Measurements from ENCODE around the gene CFAP298. TPM values are rescaled to one million over a fixed set of nuclear protein-coding genes. Genes with fewer than 3 reads are reported as not detected.
"Not testable (repeated sequence)": the region's sequence is repeated elsewhere in the genome, so short reads cannot be mapped to it uniquely, and the experiment has no call there.

CFAP298 gene, protein sequence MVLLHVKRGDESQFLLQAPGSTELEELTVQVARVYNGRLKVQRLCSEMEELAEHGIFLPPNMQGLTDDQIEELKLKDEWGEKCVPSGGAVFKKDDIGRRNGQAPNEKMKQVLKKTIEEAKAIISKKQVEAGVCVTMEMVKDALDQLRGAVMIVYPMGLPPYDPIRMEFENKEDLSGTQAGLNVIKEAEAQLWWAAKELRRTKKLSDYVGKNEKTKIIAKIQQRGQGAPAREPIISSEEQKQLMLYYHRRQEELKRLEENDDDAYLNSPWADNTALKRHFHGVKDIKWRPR
- total RNA-seq, result 62.6 and 75.0 TPM in 2 replicates

DNA sequence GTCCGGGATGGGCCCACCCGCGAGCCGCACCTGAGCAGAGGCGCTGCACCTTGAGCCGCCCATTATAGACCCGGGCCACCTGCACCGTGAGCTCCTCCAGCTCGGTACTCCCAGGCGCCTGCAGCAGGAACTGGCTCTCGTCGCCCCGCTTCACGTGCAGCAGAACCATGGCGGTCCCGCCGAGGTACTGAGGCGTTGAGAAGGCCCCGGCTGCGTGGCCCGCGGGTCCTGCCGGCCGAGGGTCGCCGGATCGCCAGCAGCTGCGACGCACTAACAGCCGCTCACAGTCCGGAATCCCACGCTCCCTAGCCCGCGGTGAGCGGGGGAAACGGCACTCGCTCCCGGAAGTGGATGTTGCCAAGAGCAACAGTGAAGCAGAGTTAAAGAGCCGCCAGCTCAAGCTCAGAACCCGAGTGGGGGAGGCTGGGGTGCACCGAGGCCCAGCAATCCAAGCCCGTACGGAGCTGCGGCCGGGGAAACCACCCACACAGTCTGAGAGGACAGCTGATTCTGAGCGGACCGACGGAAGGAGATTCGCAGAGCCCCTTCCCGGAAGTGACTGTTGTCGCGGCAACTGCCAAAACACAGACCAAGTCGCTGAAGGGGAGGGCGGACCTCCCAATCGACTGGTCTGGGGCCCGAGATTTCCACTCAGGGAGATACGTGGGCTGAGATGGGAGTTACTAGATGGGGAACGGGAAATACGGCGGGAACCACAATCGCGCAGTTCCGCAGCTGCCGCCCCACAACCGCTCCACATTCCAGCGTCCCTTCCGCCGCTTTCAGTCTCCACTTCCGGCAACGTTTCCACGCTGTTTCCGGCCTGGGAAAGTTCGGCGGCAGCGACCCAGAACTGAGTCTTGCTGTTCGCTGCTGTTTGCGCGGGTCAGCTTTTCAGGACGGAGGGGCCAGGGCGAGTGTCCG lies at the start of gene CFAP298:
Gene CFAP298, minus strand, starts transcription at position 303 of the 924 bp plus-strand sequence. Its CDS starts 134 bp downstream, at position 169.
- Histone ChIP-seq H3K36me3 (ENCODE audit: control insufficient read depth, insufficient read depth, low read length) (peaks cover 2% of the 10 kb centered on the region), H3K27me3 (ENCODE audit: control insufficient read depth, insufficient read depth, low read length) (no peaks in the 10 kb centered on the region), H3K4me3 (ENCODE audit: low read depth, low read length) (peak within 1 kb of the TSS; percentile 94)
- peak; percentile 73 for DNase-seq (ENCODE audit: low read depth)
- TF ChIP-seq, protein P1, sequence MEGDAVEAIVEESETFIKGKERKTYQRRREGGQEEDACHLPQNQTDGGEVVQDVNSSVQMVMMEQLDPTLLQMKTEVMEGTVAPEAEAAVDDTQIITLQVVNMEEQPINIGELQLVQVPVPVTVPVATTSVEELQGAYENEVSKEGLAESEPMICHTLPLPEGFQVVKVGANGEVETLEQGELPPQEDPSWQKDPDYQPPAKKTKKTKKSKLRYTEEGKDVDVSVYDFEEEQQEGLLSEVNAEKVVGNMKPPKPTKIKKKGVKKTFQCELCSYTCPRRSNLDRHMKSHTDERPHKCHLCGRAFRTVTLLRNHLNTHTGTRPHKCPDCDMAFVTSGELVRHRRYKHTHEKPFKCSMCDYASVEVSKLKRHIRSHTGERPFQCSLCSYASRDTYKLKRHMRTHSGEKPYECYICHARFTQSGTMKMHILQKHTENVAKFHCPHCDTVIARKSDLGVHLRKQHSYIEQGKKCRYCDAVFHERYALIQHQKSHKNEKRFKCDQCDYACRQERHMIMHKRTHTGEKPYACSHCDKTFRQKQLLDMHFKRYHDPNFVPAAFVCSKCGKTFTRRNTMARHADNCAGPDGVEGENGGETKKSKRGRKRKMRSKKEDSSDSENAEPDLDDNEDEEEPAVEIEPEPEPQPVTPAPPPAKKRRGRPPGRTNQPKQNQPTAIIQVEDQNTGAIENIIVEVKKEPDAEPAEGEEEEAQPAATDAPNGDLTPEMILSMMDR (IDR thresholded peaks at IDR 0.05; ENCODE audit: insufficient read depth, low read length, poor library complexity, severe bottlenecking), result no peak

DNA sequence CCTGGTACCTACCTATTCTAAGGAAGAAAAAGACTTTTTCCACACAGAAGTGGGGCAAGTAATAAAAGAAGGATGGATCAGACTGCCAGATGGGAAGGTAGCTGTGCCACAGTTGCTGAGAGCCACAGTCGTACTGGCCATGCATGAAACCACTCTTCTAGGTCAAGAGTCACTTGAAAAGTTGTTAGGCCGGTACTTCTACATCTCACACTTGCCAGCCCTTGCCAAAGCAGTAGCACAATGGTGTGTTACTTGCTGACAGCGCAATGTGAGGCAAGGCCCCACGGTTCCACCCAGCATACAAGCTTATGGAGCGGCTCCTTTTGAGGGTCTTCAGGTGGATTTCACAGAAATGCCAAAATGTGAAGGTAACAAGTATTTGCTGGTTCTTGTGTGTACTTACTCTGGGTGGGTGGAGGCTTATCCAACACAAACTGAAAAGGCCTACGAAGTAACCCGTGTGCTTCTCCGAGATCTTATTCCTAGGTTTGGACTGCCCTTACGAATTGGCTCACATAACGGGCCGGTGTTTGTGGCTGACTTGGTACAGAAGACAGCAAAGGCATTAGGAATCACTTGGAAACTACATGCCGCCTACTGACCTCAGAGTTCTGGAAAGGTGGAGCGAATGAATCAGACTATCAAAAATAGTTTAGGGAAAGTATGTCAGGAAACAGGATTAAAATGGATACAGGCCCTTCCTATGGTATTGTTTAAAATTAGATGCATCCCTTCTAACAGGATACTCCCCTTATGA lies 49.0 kb upstream of the CFAP298 start:
- H3K36me3 ChIP-seq (ENCODE audit: control insufficient read depth, insufficient read depth, low read length); DNase-seq (ENCODE audit: low read depth); H3K27me3 ChIP-seq (ENCODE audit: control insufficient read depth, insufficient read depth, low read length); H3K4me3 ChIP-seq (ENCODE audit: low read depth, low read length): not testable (repeated sequence)

DNA sequence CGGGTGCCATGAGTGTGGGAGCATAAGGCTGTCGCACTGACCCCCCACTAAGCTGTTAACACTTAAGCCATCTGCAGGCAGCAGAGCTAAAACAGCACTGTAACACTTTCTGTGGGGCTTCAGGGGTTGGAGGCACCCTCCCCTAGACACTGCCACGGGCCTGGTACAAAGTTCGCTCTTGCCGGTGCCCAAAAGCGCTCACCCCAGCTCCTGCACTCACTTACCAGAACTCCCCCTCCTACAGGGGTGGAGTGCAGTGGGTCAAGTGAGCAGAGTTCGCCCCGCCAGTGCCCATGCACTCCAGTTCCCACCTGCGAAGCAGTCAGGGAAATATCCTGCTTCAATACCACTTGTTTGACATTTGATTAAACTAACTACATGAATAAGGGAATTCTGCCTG lies 46.3 kb upstream of the CFAP298 start:
- Histone ChIP-seq H3K36me3 (ENCODE audit: control insufficient read depth, insufficient read depth, low read length) (no peaks in the 10 kb centered on the region), H3K27me3 (ENCODE audit: control insufficient read depth, insufficient read depth, low read length) (no peaks in the 10 kb centered on the region), H3K4me3 (ENCODE audit: low read depth, low read length) (no peak overlapping the region)
- TF ChIP-seq, protein P1 (IDR thresholded peaks at IDR 0.05; ENCODE audit: insufficient read depth, low read length, poor library complexity, severe bottlenecking), result no peak
- DNase-seq (ENCODE audit: low read depth), result no peak

GRCh38 chr21:32653326-32653901 lies 41.2 kb upstream of the CFAP298 start:
- TF ChIP-seq, protein P1 (IDR thresholded peaks at IDR 0.05; ENCODE audit: insufficient read depth, low read length, poor library complexity, severe bottlenecking), result peak; percentile 75
- no peak overlapping the region for H3K4me3 ChIP-seq (ENCODE audit: low read depth, low read length)
- H3K36me3 ChIP-seq (ENCODE audit: control insufficient read depth, insufficient read depth, low read length), result no peaks in the 10 kb centered on the region
- no peaks in the 10 kb centered on the region for H3K27me3 ChIP-seq (ENCODE audit: control insufficient read depth, insufficient read depth, low read length)
- no peak for DNase-seq (ENCODE audit: low read depth)

DNA sequence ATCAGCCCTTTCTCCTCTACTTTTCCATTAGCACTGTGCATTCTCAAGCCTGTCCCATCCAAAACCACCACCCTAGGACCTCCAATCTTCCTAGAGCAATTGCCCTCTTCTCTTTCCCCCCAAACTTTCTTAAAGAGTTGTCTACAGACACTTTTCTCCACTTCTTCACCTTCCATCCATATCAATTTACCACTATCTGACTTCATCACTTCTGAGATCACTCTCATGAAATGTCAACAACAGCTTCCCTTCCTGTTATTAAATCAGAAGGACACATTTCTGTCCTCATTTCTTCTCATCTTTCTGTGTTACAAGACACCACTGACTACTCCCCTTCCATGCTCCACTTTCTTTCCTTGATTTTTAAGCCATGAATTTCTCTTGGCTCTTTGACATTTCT lies 36.0 kb upstream of the CFAP298 start:
- no peaks in the 10 kb centered on the region for H3K27me3 ChIP-seq (ENCODE audit: control insufficient read depth, insufficient read depth, low read length)
- TF ChIP-seq, protein P1 (IDR thresholded peaks at IDR 0.05; ENCODE audit: insufficient read depth, low read length, poor library complexity, severe bottlenecking), result no peak

More for the DNA sequence above, 36.0 kb upstream of the CFAP298 start:
- H3K36me3 ChIP-seq (ENCODE audit: control insufficient read depth, insufficient read depth, low read length), result no peaks in the 10 kb centered on the region
- H3K4me3 ChIP-seq (ENCODE audit: low read depth, low read length), result no peak overlapping the region
- DNase-seq (ENCODE audit: low read depth), result no peak
